ENCODE measurements around the gene SLC41A2. TPM values are rescaled to one million over a fixed set of nuclear protein-coding genes. Genes with fewer than 3 reads are reported as not detected.

Gene SLC41A2
- total RNA-seq, 1 experiment from 2014 or later: 4.3 TPM

- no peak overlapping the region for H3K23ac ChIP-seq (ENCODE audit: insufficient read length, low read depth, low read length)
- no peak overlapping the region for H3K27ac Mint-ChIP-seq
- peaks cover 5% of the 10 kb centered on the region for H3K23me2 ChIP-seq (ENCODE audit: insufficient read length, low read depth, low read length, poor library complexity, severe bottlenecking)
- H4K20me1 ChIP-seq (ENCODE audit: control insufficient read depth, insufficient read depth, insufficient read length): no peaks in the 10 kb centered on the region
- no peaks in the 10 kb centered on the region for H3K79me2 ChIP-seq (ENCODE audit: insufficient read depth, low read length)
- H3K9ac ChIP-seq (ENCODE audit: extremely low read depth, insufficient read length, low read length): no peak overlapping the region
- H3K27ac ChIP-seq (ENCODE audit: insufficient read length, low read depth, low read length): no peak overlapping the region
- H3K4me3 Mint-ChIP-seq: peak overlapping the region; percentile 75 to 86
- no peak overlapping the region for H3K14ac ChIP-seq (ENCODE audit: insufficient read depth, low read length)
- no peak for TF ChIP-seq CTCF (conservative IDR thresholded peaks at IDR 0.05)
- no peaks in the 10 kb centered on the region for H3K4me1 ChIP-seq (ENCODE audit: insufficient read depth, low read length)
- no CpG with 5 or more reads among the region's 13 CpGs for WGBS (ENCODE audit: extremely low coverage, insufficient read length, low lambda C conversion rate)
- no peak overlapping the region for H3K56ac ChIP-seq (ENCODE audit: insufficient read length, low read depth, low read length)
- H3K4me1 Mint-ChIP-seq: peaks cover 9 to 16% of the 10 kb centered on the region in 2 experiments
- H4K5ac ChIP-seq (ENCODE audit: insufficient read length, low read depth, low read length): no peak overlapping the region
- no peak overlapping the region for H4K8ac ChIP-seq (replicated peaks; ENCODE audit: insufficient read length, low read depth, low read length)
- H2AFZ ChIP-seq (ENCODE audit: low read length): no peak overlapping the region
- no peaks in the 10 kb centered on the region for H3K79me1 ChIP-seq (ENCODE audit: insufficient read depth, low read depth, low read length, poor library complexity, severe bottlenecking)
- no peaks in the 10 kb centered on the region for H3K9me3 ChIP-seq (ENCODE audit: control insufficient read depth, low read depth, low read length)
- no peaks in the 10 kb centered on the region for H3K9me3 Mint-ChIP-seq
- no peak overlapping the region for H2BK12ac ChIP-seq (ENCODE audit: insufficient read length, low read depth, low read length)
- H3K4ac ChIP-seq (ENCODE audit: low read depth, low read length): no peak overlapping the region
- no peak for DNase-seq
- no peak overlapping the region for H2BK5ac ChIP-seq (ENCODE audit: insufficient read length, low read length)
- H3K36me3 Mint-ChIP-seq (ENCODE audit: insufficient read depth in 1 of 3, low read depth in 3 of 3): no peaks in the 10 kb centered on the region
- H3K27me3 Mint-ChIP-seq (ENCODE audit: low read depth): peaks cover 45% of the 10 kb centered on the region
- H2BK20ac ChIP-seq (ENCODE audit: low read depth, low read length, poor library complexity, severe bottlenecking): no peak overlapping the region
- H3K18ac ChIP-seq (ENCODE audit: insufficient read length, low read depth, low read length): no peak overlapping the region
- no peak overlapping the region for H2BK15ac ChIP-seq (ENCODE audit: low read depth, low read length)
- H3T11ph ChIP-seq (ENCODE audit: low read length): no peak overlapping the region
- peaks cover 2% of the 10 kb centered on the region; the same call in 1 of the 2 replicates for H3K27me3 ChIP-seq (ENCODE audit: insufficient read depth, low read length)
- H3K4me2 ChIP-seq (ENCODE audit: insufficient read depth, insufficient read length, low read length): peak overlapping the region; percentile 79
- no peak overlapping the region for H4K91ac ChIP-seq (ENCODE audit: insufficient read length, low read depth, low read length)
- no peak overlapping the region for H2AK5ac ChIP-seq (ENCODE audit: insufficient read length, low read length)
- no peak overlapping the region for H2BK120ac ChIP-seq (ENCODE audit: low read depth, low read length, poor library complexity, severe bottlenecking)
Measured at GRCh38 chr12:104956870-104957718, 996 bp downstream of the SLC41A2 start.
